ENCODE results near the gene SH3TC2. TPM values are rescaled to one million over a fixed set of nuclear protein-coding genes. Genes with fewer than 3 reads are reported as not detected.

The SH3TC2 gene
- polyA plus RNA-seq, 1 donor (not counting 4 experiments of a cell fraction or from before 2014, with no cell fraction given) = 19.0 TPM

- Histone ChIP-seq H3K27me3 (ENCODE audit: control insufficient read depth, extremely low read depth, insufficient read depth, low read length) (no peaks in the 10 kb centered on the region), H3K9ac (ENCODE audit: control insufficient read depth, extremely low read depth, insufficient read depth, low read length) (no peak overlapping the region), H3K4me1 (ENCODE audit: control insufficient read depth, extremely low read depth, insufficient read depth, low read length) (no peaks in the 10 kb centered on the region), H3K4me3 (ENCODE audit: control insufficient read depth in 2 of 3, extremely low read depth in 1 of 3, insufficient read depth in 2 of 3, low read depth in 1 of 3, low read length in 3 of 3) (no peak overlapping the region), H3K36me3 (ENCODE audit: control insufficient read depth in 2 of 2, extremely low read depth in 1 of 2, insufficient read depth in 2 of 2, low read length in 2 of 2) (no peaks in the 10 kb centered on the region), H4K20me1 (ENCODE audit: control insufficient read depth, extremely low read depth, insufficient read depth, low read length) (no peaks in the 10 kb centered on the region), H3K9me3 (ENCODE audit: control insufficient read depth, low read depth, low read length) (peaks cover 6% of the 10 kb centered on the region), H3K9me1 (ENCODE audit: control insufficient read depth, extremely low read depth, insufficient read depth, low read length) (no peaks in the 10 kb centered on the region), H3K4me2 (ENCODE audit: control insufficient read depth, extremely low read depth, insufficient read depth, low read depth, low read length) (no peak overlapping the region), H2AFZ (ENCODE audit: control insufficient read depth, low read length) (no peak overlapping the region), H3K27ac (ENCODE audit: control insufficient read depth, insufficient read depth, low read length) (no peak overlapping the region), H3K79me2 (ENCODE audit: control insufficient read depth, insufficient read depth, low read length) (no peaks in the 10 kb centered on the region)
- dilution Hi-C loops (cut with MboI; ENCODE audit: extremely low pct_ligation_motif_present, low sequenced_read_pairs) = no loop called here
- FAIRE-seq (no peak), DNase-seq (ENCODE audit: low read depth, low spot score) (no peak)
- TF ChIP-seq CTCF (optimal IDR thresholded peaks at IDR 0.05 in 1 of 3, IDR thresholded peaks at IDR 0.05 in 1 of 3, conservative IDR thresholded peaks at IDR 0.05 in 1 of 3; ENCODE audit: extremely low read depth in 1 of 3, insufficient read depth in 2 of 3, low read length in 3 of 3) (no peak), EZH2 (IDR thresholded peaks at IDR 0.05; ENCODE audit: low read length) (no peak)
Measured at GRCh38 chr5:149082271-149082670, 19.4 kb upstream of the SH3TC2 start.

GRCh38 chr5:149080294-149080693, 17.4 kb upstream of the SH3TC2 start:
- H3K9me3 ChIP-seq (ENCODE audit: control insufficient read depth, low read depth, low read length) = peaks cover 12% of the 10 kb centered on the region
- no peak overlapping the region for H2AFZ ChIP-seq (ENCODE audit: control insufficient read depth, low read length)
- H3K9me1 ChIP-seq (ENCODE audit: control insufficient read depth, extremely low read depth, insufficient read depth, low read length) = no peaks in the 10 kb centered on the region
- no peaks in the 10 kb centered on the region for H3K4me1 ChIP-seq (ENCODE audit: control insufficient read depth, extremely low read depth, insufficient read depth, low read length)
- H3K36me3 ChIP-seq (ENCODE audit: control insufficient read depth in 2 of 2, extremely low read depth in 1 of 2, insufficient read depth in 2 of 2, low read length in 2 of 2) = no peaks in the 10 kb centered on the region
- dilution Hi-C loops (cut with MboI; ENCODE audit: extremely low pct_ligation_motif_present, low sequenced_read_pairs) = no loop called here
- no peak overlapping the region for H3K4me2 ChIP-seq (ENCODE audit: control insufficient read depth, extremely low read depth, insufficient read depth, low read depth, low read length)
- H4K20me1 ChIP-seq (ENCODE audit: control insufficient read depth, extremely low read depth, insufficient read depth, low read length) = no peaks in the 10 kb centered on the region
- no peaks in the 10 kb centered on the region for H3K27me3 ChIP-seq (ENCODE audit: control insufficient read depth, extremely low read depth, insufficient read depth, low read length)
- DNase-seq (ENCODE audit: low read depth, low spot score) = no peak
- no peaks in the 10 kb centered on the region for H3K79me2 ChIP-seq (ENCODE audit: control insufficient read depth, insufficient read depth, low read length)
- FAIRE-seq = no peak
- H3K4me3 ChIP-seq (ENCODE audit: control insufficient read depth in 2 of 3, extremely low read depth in 1 of 3, insufficient read depth in 2 of 3, low read depth in 1 of 3, low read length in 3 of 3) = no peak overlapping the region
- TF ChIP-seq EZH2 (IDR thresholded peaks at IDR 0.05; ENCODE audit: low read length) (no peak), CTCF (optimal IDR thresholded peaks at IDR 0.05 in 1 of 3, IDR thresholded peaks at IDR 0.05 in 1 of 3, conservative IDR thresholded peaks at IDR 0.05 in 1 of 3; ENCODE audit: extremely low read depth in 1 of 3, insufficient read depth in 2 of 3, low read length in 3 of 3) (no peak)
- H3K27ac ChIP-seq (ENCODE audit: control insufficient read depth, insufficient read depth, low read length) = no peak overlapping the region
- no peak overlapping the region for H3K9ac ChIP-seq (ENCODE audit: control insufficient read depth, extremely low read depth, insufficient read depth, low read length)

Data from keratinocyte (primary cell).